ENCODE data around the gene PIGU.

Gene PIGU

GRCh38 chr20:34706302-34706875 lies 29.5 kb upstream of the PIGU start:
- ATAC-seq (ENCODE audit: low read depth) = no peak
- Histone ChIP-seq H3K4me3 (ENCODE audit: severe bottlenecking) (no peak overlapping the region), H3K36me3 (ENCODE audit: low read depth) (no peaks in the 10 kb centered on the region), H3K9me3 (ENCODE audit: severe bottlenecking) (no peaks in the 10 kb centered on the region), H3K27me3 (ENCODE audit: insufficient read depth, poor library complexity, severe bottlenecking) (no peaks in the 10 kb centered on the region), H3K27ac (ENCODE audit: poor library complexity, severe bottlenecking) (no peak overlapping the region), H3K4me1 (ENCODE audit: insufficient read depth, poor library complexity, severe bottlenecking) (peaks cover 15% of the 10 kb centered on the region)
- TF ChIP-seq CTCF (IDR thresholded peaks at IDR 0.05; ENCODE audit: poor library complexity, severe bottlenecking) = no peak
- DNase-seq (ENCODE audit: low spot score) = no peak

GRCh38 chr20:34705397-34706301 lies 28.8 kb upstream of the PIGU start:
- no peaks in the 10 kb centered on the region for H3K36me3 ChIP-seq (ENCODE audit: low read depth)
- H3K27me3 ChIP-seq (ENCODE audit: insufficient read depth, poor library complexity, severe bottlenecking) = no peaks in the 10 kb centered on the region
- H3K4me1 ChIP-seq (ENCODE audit: insufficient read depth, poor library complexity, severe bottlenecking) = peaks cover 15% of the 10 kb centered on the region
- ATAC-seq (ENCODE audit: low read depth) = peak; percentile 33
- H3K27ac ChIP-seq (ENCODE audit: poor library complexity, severe bottlenecking) = peak overlapping the region; percentile 41
- H3K9me3 ChIP-seq (ENCODE audit: severe bottlenecking) = no peaks in the 10 kb centered on the region
- no peak overlapping the region for H3K4me3 ChIP-seq (ENCODE audit: severe bottlenecking)
- TF ChIP-seq CTCF (IDR thresholded peaks at IDR 0.05; ENCODE audit: poor library complexity, severe bottlenecking) = peak; percentile 93
- DNase-seq (ENCODE audit: low spot score) = peak; percentile 93

- no peak for DNase-seq (ENCODE audit: low spot score)
- H3K27me3 ChIP-seq (ENCODE audit: insufficient read depth, poor library complexity, severe bottlenecking) = no peaks in the 10 kb centered on the region
- peak overlapping the region; percentile 41 for H3K27ac ChIP-seq (ENCODE audit: poor library complexity, severe bottlenecking)
These were observed 28.1 kb upstream of the PIGU start for GRCh38 chr20:34705008-34705396.

GRCh38 chr20:34704177-34705007 lies 27.5 kb upstream of the PIGU start, which contains the start of gene TP53INP2:
Gene TP53INP2, plus strand, starts transcription at chr20:34704344. Its CDS starts 4,396 bp downstream, at chr20:34708740.
- DNase-seq (ENCODE audit: low spot score) = peak; percentile 97
- Histone ChIP-seq H3K4me1 (ENCODE audit: insufficient read depth, poor library complexity, severe bottlenecking) (peaks cover 15% of the 10 kb centered on the region), H3K27me3 (ENCODE audit: insufficient read depth, poor library complexity, severe bottlenecking) (no peaks in the 10 kb centered on the region), H3K9me3 (ENCODE audit: severe bottlenecking) (no peaks in the 10 kb centered on the region), H3K36me3 (ENCODE audit: low read depth) (no peaks in the 10 kb centered on the region), H3K27ac (ENCODE audit: poor library complexity, severe bottlenecking) (peak within 1 kb of the TSS; percentile 41), H3K4me3 (ENCODE audit: severe bottlenecking) (peak within 1 kb of the TSS; percentile 90)
- peak; percentile 25 for ATAC-seq (ENCODE audit: low read depth)
- TF ChIP-seq CTCF (IDR thresholded peaks at IDR 0.05; ENCODE audit: poor library complexity, severe bottlenecking) = no peak

More at GRCh38 chr20:34705008-34705396, 28.1 kb upstream of the PIGU start:
- peak overlapping the region; percentile 90 for H3K4me3 ChIP-seq (ENCODE audit: severe bottlenecking)
- ATAC-seq (ENCODE audit: low read depth) = peak; percentile 0
- TF ChIP-seq CTCF (IDR thresholded peaks at IDR 0.05; ENCODE audit: poor library complexity, severe bottlenecking) = no peak
- no peaks in the 10 kb centered on the region for H3K36me3 ChIP-seq (ENCODE audit: low read depth)
- peaks cover 15% of the 10 kb centered on the region for H3K4me1 ChIP-seq (ENCODE audit: insufficient read depth, poor library complexity, severe bottlenecking)
- H3K9me3 ChIP-seq (ENCODE audit: severe bottlenecking) = no peaks in the 10 kb centered on the region
